B cell (primary cell): ENCODE data around the gene SPSB3. TPM values are rescaled to one million over a fixed set of nuclear protein-coding genes. Genes with fewer than 3 reads are reported as not detected.

Experiments used
- ATAC-seq: fragments of 200-7000 bp; cut with Tn5 transposase; one replicate; pipeline ENCODE4 v1.10.0; 2021; ENCODE audit warnings: low read depth, mild to moderate bottlenecking, moderate number of reproducible peaks, moderate library complexity
- CTCF ChIA-PET: fragments of 350-600 bp; sonication (Branson Sonifier 250); formaldehyde crosslinking; loops from one replicate; lab custom pipeline; 2021; ENCODE audit warnings: antibody characterized with exemption, inconsistent platforms; lab: Charles Lee
- POLR2A ChIA-PET: fragments of 350-600 bp; sonication (Branson Sonifier 250); formaldehyde crosslinking; loops from one replicate; lab custom pipeline; 2021; ENCODE audit warnings: antibody characterized with exemption; lab: Charles Lee
- DNase-seq: peaks from one replicate; pipeline ENCODE4 v3.0.0; 2013
- H2AFZ ChIP-seq: 2 replicates; pipeline ENCODE4 v1.6.1; 2012; ENCODE audit warnings: mild to moderate bottlenecking, low read depth, low read length; ENCODE audit not compliant: insufficient read depth, poor library complexity, severe bottlenecking
- H3K27ac ChIP-seq, 2 donors: 1 replicate in 1 of 2; 2 replicates in 1 of 2; pipeline ENCODE4 v1.5.1; 2012 to 2013; ENCODE audit warnings: low read length in 2 of 2, mild to moderate bottlenecking in 2 of 2, moderate library complexity in 1 of 2
- H3K27me3 ChIP-seq, 4 experiments: fragments of 200-600 bp in 1 of 4; sonication (generic) in 1 of 4; replicated peaks in 1 of 4; 1 replicate in 2 of 4; 2 replicates in 2 of 4; pipeline versions ENCODE4 v1.6.1 to v1.7.0; 2013 to 2016; ENCODE audit warnings: low read length in 3 of 4, mild to moderate bottlenecking in 2 of 4, mixed read lengths in 1 of 4, moderate library complexity in 1 of 4; ENCODE audit not compliant: insufficient read depth in 4 of 4, control insufficient read depth in 3 of 4; ENCODE audit errors: control extremely low read depth in 1 of 4
- H3K36me3 ChIP-seq, 2 experiments: replicated peaks in 1 of 2; 1 replicate in 1 of 2; 2 replicates in 1 of 2; pipeline versions ENCODE4 v1.6.1 to v1.7.1; 2013; ENCODE audit warnings: low read length in 1 of 2; ENCODE audit not compliant: insufficient read depth in 2 of 2, control insufficient read depth in 1 of 2; ENCODE audit errors: control extremely low read depth in 1 of 2, extremely low read depth in 1 of 2
- H3K4me1 ChIP-seq, 2 donors: fragments of 200-600 bp in 1 of 2; sonication (generic) in 1 of 2; 1 replicate in 1 of 2; 2 replicates in 1 of 2; pipeline versions ENCODE4 v1.5.1 to v1.6.1; 2013 to 2017; ENCODE audit warnings: low read length in 2 of 2; ENCODE audit not compliant: control insufficient read depth in 2 of 2, insufficient read depth in 2 of 2
- H3K4me2 ChIP-seq: replicated peaks from 2 replicates; pipeline ENCODE3; 2012; ENCODE audit warnings: mild to moderate bottlenecking, low read depth, low read length; ENCODE audit not compliant: poor library complexity, severe bottlenecking
- H3K4me3 ChIP-seq, 5 experiments: fragments of 200-600 bp in 1 of 5; sonication (generic) in 1 of 5; 1 replicate in 3 of 5; 2 replicates in 2 of 5; pipeline versions ENCODE4 v1.5.1 to v1.7.0; 2011 to 2016; ENCODE audit warnings: low read length in 4 of 5, mild to moderate bottlenecking in 4 of 5, low read depth in 2 of 5, control low read depth in 1 of 5, moderate library complexity in 1 of 5; ENCODE audit not compliant: insufficient read depth in 1 of 5; ENCODE audit errors: control extremely low read depth in 1 of 5, extremely low read depth in 1 of 5
- H3K79me2 ChIP-seq: fragments of 200-600 bp; sonication (generic); one replicate; pipeline ENCODE4 v1.6.0; 2016; ENCODE audit warnings: low read length; ENCODE audit not compliant: control insufficient read depth, insufficient read depth
- H3K9ac ChIP-seq: fragments of 200-600 bp; sonication (generic); 2 replicates; pipeline ENCODE4 v1.6.1; 2017; ENCODE audit warnings: mild to moderate bottlenecking, low read length, moderate library complexity
- H3K9me3 ChIP-seq, 3 donors: one replicate each; pipeline versions ENCODE4 v1.6.1 to v1.7.1; 2013; ENCODE audit warnings: low read length in 2 of 3; ENCODE audit not compliant: control insufficient read depth in 2 of 3, insufficient read depth in 1 of 3; ENCODE audit errors: control extremely low read depth in 1 of 3
- H4K20me1 ChIP-seq: 2 replicates; pipeline ENCODE4 v1.6.0; 2012; ENCODE audit warnings: mild to moderate bottlenecking, low read length; ENCODE audit not compliant: insufficient read depth, control insufficient read depth, poor library complexity, severe bottlenecking
- H3K27ac Mint-ChIP-seq: one replicate; pipeline ENCODE4 v1.8.0; 2021; ENCODE audit warnings: mixed read lengths
- H3K27me3 Mint-ChIP-seq: one replicate; pipeline ENCODE4 v1.8.0; 2021; ENCODE audit warnings: mixed read lengths
- H3K4me1 Mint-ChIP-seq: one replicate; pipeline ENCODE4 v1.8.0; 2021; ENCODE audit warnings: mixed read lengths
- H3K4me3 Mint-ChIP-seq: one replicate; pipeline ENCODE4 v1.8.0; 2021; ENCODE audit warnings: mixed read lengths
- H3K9me3 Mint-ChIP-seq: one replicate; pipeline ENCODE4 v1.8.0; 2022; ENCODE audit warnings: mixed read lengths; ENCODE audit not compliant: insufficient read depth
- CTCF ChIP-seq: fragments of 200-600 bp; IDR thresholded peaks from one replicate; pipeline ENCODE4 v1.8.0; 2022; ENCODE audit warnings: antibody characterized with exemption, mild to moderate bottlenecking
- EZH2 ChIP-seq: IDR thresholded peaks from 2 replicates; pipeline ENCODE4 v1.6.1; 2012; ENCODE audit warnings: borderline replicate concordance, low read depth, mild to moderate bottlenecking, moderate library complexity, low read length; ENCODE audit not compliant: insufficient read depth, poor library complexity, severe bottlenecking
- WGBS: methylation state at CpG from one replicate; pipeline ENCODE4 v1.1.5; 2013; ENCODE audit warnings: missing lambda C conversion rate; ENCODE audit not compliant: insufficient coverage; 5-methylcytosine and 5-hydroxymethylcytosine counted together
- intact Hi-C: fragments of 100-400 bp; cut with micrococcal nuclease; formaldehyde crosslinking; loops from one replicate; pipeline ENCODE4 v1.10.0; 2022
- polyA plus RNA-seq: library from polyadenylated mRNA; depleted of rRNA; stranded (reverse); fragments of >200 nt; gene quantifications from 2 replicates; pipeline ENCODE4 v1.2.3, GENCODE V29; 2012
- total RNA-seq, 2 donors: library from RNA; stranded (reverse); fragments of 120-200 nt in 1 of 2; gene quantifications; 1 replicate in 1 of 2; 2 replicates in 1 of 2; pipeline versions ENCODE4 v1.2.3 to v1.2.4, GENCODE V29; 2013 to 2022

The SPSB3 gene
- total and polyA plus RNA-seq, 2 donors (not counting 1 experiment from before 2014, with no cell fraction given), result 91.2 to 264 TPM

DNA sequence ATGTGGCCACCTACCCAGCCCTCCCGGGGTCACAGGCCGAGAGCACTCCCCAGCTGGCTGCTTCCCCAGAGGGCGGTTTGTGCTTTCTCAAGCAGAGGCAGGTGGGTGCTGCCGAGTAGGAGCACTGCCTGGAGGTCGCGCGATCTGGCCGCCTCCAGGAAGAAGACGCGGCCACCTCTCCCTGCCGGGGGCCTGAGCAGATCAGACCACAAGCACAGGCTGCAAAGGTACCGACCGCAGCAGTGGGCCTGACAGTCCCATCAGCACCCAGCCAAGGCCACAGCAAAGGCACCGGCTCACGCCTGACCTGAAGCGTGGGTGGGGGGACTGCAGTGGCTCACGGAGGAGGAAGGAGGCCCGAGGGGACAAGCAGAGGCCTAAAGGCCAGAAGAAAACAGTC lies 26.3 kb upstream of the SPSB3 start:
- no peaks in the 10 kb centered on the region for H3K4me1 ChIP-seq
- Mint-ChIP-seq H3K4me1 (no peaks in the 10 kb centered on the region), H3K27me3 (no peaks in the 10 kb centered on the region), H3K9me3 (no peaks in the 10 kb centered on the region), H3K27ac (no peak overlapping the region), H3K4me3 (no peak overlapping the region)
- H4K20me1 ChIP-seq, result peaks cover 9% of the 10 kb centered on the region
- TF ChIP-seq EZH2, result no peak
- H3K9ac ChIP-seq, result no peak overlapping the region
- intact Hi-C loops, result no loop called here
- no peak overlapping the region for H3K27ac ChIP-seq
- H3K9me3 ChIP-seq, result peaks cover 0 to 12% (median 0%) of the 10 kb centered on the region in 3 donors
- ChIA-PET CTCF (no interaction called here), POLR2A (no interaction called here)
- no peak overlapping the region for H3K4me2 ChIP-seq
- ATAC-seq, result no peak
- H3K27me3 ChIP-seq, result no peaks in the 10 kb centered on the region
- no peak for DNase-seq
- WGBS, result 89% methylated on average over 17 of the region's 18 CpGs
- no peak overlapping the region for H3K4me3 ChIP-seq
- H3K36me3 ChIP-seq, result peaks cover 1 to 31% of the 10 kb centered on the region in 2 experiments
- no peak overlapping the region for H2AFZ ChIP-seq
- H3K79me2 ChIP-seq, result no peaks in the 10 kb centered on the region

GRCh38 chr16:1807626-1808025 lies 25.3 kb upstream of the SPSB3 start:
- Histone ChIP-seq H3K4me3 (no peak overlapping the region), H3K4me1 (no peaks in the 10 kb centered on the region), H3K9me3 (peaks cover 0 to 12% (median 0%) of the 10 kb centered on the region in 3 donors), H3K27ac (no peak overlapping the region), H3K27me3 (no peaks in the 10 kb centered on the region), H3K79me2 (no peaks in the 10 kb centered on the region), H3K36me3 (peaks cover 1 to 22% of the 10 kb centered on the region in 2 experiments), H2AFZ (no peak overlapping the region), H3K4me2 (no peak overlapping the region), H4K20me1 (peaks cover 9% of the 10 kb centered on the region), H3K9ac (no peak overlapping the region)
- WGBS, result 93% methylated on average over 10 of the region's 10 CpGs
- ATAC-seq (no peak), DNase-seq (no peak)
- Mint-ChIP-seq H3K4me3 (no peak overlapping the region), H3K27ac (no peak overlapping the region), H3K4me1 (no peaks in the 10 kb centered on the region), H3K9me3 (no peaks in the 10 kb centered on the region), H3K27me3 (no peaks in the 10 kb centered on the region)
- intact Hi-C loops, result no loop called here
- TF ChIP-seq EZH2 (no peak), CTCF (no peak)
- ChIA-PET CTCF (no interaction called here), POLR2A (no interaction called here)
